GM18951 (cell line): ENCODE results near the gene TPD52L1.

Source experiments
- POLR2A ChIP-seq: IDR thresholded peaks from 4 replicates; pipeline ENCODE4 v1.6.1; 2011; ENCODE audit warnings: mild to moderate bottlenecking; ENCODE audit not compliant: insufficient read length, insufficient read depth; ENCODE audit errors: extremely low read depth
- in situ Hi-C: fragments of 300-500 bp; cut with MboI; formaldehyde crosslinking; loops from one replicate; pipeline ENCODE4 v1.12.0; 2022; ENCODE audit warnings: low sequenced_read_pairs, mixed read lengths, inconsistent platforms; ENCODE audit not compliant: unreplicated experiment

TPD52L1 gene

GRCh38 chr6:125153391-125154117, at the start of gene TPD52L1:
TSS of gene TPD52L1 (plus strand) at chr6:125153773. CDS start at chr6:125153952, 179 bp downstream.
- in situ Hi-C loops, result no loop called here
- no peak for TF ChIP-seq POLR2A

- in situ Hi-C loops, result no loop called here
- no peak for TF ChIP-seq POLR2A
These were observed 49.1 kb upstream of the TPD52L1 start for GRCh38 chr6:125104425-125104824.

GRCh38 chr6:125107048-125107447, 46.5 kb upstream of the TPD52L1 start:
- no peak for TF ChIP-seq POLR2A
- in situ Hi-C loops, result no loop called here

DNA sequence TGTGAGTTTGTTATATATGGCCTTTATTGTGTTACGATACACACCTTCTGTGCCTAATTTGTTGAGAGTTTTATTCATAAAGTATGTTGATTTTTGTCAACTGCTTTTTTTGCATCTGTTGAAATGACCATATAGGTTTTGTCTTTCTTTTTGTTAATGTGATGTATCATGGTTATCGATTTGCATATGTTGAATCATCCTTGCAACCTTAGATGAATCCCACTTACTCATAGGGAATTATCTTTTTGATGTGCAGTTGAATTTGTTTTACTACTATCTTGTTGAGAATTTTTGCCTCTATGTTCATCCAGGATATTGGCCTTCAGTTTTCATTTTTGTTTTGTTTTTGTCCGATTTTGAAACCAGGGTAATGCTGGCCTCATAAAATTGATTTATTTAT, 45.7 kb upstream of the TPD52L1 start:
- in situ Hi-C loops, result no loop called here
- no peak for TF ChIP-seq POLR2A

DNA sequence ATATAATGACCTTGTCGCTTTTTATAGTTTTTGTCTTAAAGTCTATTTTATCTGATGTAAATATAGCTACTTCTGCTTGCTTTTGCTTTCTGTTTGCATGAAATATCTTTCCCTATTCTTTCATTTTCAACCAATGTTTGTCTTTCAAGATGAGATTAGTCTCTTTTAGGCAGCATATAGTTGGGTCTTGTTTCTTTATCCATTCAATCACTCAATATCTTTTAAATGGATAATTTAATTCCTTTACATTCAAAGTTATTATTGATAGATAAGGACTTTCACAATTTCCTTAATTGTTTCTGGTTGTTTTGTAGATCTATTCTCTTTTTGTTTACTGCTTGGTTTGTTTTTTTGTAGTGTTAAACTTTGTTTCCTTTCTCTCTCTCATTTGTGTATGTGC, 43.5 kb upstream of the TPD52L1 start:
- TF ChIP-seq POLR2A, result no peak
- in situ Hi-C loops, result loop anchor here (10.0 kb wide), 1 partner anchor 235 kb away; no protein-coding TSS in a partner anchor

GRCh38 chr6:125111219-125111983, 42.2 kb upstream of the TPD52L1 start:
- no peak for TF ChIP-seq POLR2A
- in situ Hi-C loops, result loop anchor here (10.0 kb wide), 1 partner anchor 237 kb away; no protein-coding TSS in a partner anchor

- no peak for TF ChIP-seq POLR2A
- in situ Hi-C loops, result loop anchor here (10.0 kb wide), 1 partner anchor 238 kb away; no protein-coding TSS in a partner anchor
These were observed 40.6 kb upstream of the TPD52L1 start for GRCh38 chr6:125112934-125113333.

DNA sequence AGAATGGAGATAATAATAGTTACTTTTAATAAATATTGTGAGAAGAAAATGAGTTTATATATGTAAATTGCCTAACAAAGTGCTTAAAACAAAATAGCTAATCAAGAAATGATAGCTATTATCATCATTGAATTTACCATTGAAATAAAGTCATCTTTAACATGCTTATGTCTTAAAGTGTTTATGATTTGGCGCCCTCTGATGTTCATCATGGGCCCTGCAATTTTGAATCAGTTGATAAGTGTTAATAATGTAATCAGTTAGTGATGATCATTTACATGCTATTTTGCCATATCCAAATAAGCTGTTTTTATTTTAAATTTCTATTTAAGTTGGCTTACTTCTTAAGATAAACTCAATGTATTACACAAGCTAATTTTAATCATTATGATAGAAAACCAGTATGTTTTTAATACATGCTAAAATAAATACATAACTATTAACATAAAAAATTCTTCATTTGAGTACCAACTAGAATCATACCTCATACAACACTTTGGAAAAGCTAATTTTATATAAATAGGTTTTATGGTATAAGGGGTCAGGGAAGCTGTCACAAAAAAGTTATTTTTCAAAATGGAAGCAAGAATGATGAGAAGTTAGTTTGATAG, 39.2 kb upstream of the TPD52L1 start:
- no peak for TF ChIP-seq POLR2A
- in situ Hi-C loops, result loop anchor here (10.0 kb wide), 1 partner anchor 240 kb away; no protein-coding TSS in a partner anchor

DNA sequence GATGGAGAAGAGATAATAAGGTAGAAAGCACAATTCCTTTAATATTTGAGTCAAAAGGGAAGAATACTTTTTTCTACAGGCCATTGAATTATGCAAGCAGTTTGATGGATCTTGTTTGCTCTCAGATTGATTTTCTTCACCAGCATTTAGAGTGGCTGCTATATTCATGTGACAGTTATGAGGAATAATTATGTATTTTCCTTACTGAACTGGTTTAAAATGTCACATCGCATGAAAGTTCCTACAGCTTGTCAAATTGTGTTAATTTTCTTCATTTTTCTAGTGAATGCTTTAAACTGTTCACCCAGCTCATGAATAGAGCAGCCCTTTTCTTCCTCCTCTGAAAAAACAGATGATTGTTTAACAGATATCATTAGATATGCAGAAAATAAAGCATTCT, 37.4 kb upstream of the TPD52L1 start:
- TF ChIP-seq POLR2A, result no peak
- in situ Hi-C loops, result loop anchor here (10.0 kb wide), 1 partner anchor 241 kb away; no protein-coding TSS in a partner anchor

GRCh38 chr6:125116710-125117109, 36.9 kb upstream of the TPD52L1 start:
- in situ Hi-C loops, result loop anchor here (10.0 kb wide), 1 partner anchor 242 kb away; no protein-coding TSS in a partner anchor
- no peak for TF ChIP-seq POLR2A

GRCh38 chr6:125117818-125118217, 35.8 kb upstream of the TPD52L1 start:
- in situ Hi-C loops, result loop anchor here (10.0 kb wide), 1 partner anchor 243 kb away; no protein-coding TSS in a partner anchor
- TF ChIP-seq POLR2A, result no peak

DNA sequence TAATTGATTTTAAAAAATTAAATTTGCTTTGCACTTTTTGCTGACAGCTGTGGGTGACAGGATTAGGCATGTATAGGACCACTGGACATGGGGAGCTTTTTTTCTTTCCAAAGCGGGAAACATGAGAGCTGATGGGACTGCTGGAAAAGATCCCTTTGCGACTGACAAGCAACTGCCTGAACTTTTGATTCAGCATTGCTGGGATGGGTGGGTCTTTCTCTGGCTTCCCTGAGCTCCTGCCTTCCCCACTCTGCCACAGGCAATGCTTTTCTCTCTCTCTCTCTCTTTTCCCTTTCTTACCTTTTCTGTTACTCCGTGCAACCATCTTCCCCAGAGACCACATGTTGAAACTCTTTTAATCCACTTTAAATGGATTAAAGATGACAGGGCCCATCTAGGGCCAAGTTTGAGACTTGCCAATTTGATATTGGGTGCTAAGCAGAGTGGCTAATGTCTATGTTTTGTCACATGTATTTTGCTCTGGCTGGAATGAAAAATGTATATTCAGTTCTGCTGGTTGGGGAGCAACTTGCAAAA, 33.5 kb upstream of the TPD52L1 start:
- TF ChIP-seq POLR2A, result no peak
- in situ Hi-C loops, result no loop called here

DNA sequence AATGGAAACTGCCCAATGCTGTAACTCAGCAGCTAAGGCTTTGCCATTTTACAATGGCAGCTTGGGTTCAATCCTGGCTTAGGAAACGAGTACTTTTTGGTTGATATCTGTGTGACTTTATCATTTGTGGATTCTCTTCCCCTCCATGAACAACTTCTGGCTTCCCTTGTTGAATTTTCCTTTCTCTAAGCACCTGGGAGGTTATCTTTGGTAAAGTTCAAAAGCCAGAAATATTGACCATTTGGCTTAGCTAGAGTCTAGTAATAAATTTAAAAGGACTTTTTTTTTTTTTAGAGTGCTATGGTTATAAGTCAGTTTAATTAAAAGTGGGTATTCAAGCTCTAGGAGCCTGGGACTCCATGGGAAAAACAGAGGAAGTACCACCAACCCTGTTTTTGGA, 31.7 kb upstream of the TPD52L1 start:
- TF ChIP-seq POLR2A, result no peak
- in situ Hi-C loops, result no loop called here

GRCh38 chr6:125123051-125123450, 30.5 kb upstream of the TPD52L1 start:
- in situ Hi-C loops, result no loop called here
- no peak for TF ChIP-seq POLR2A
